Activated CD4-positive, alpha-beta T cell treated with anti-CD3 and anti-CD28 coated beads, Interleukin-2, amount 10 ng/mL, durations not matched to agents 7 days and 5 days (primary cell): ENCODE measurements around the gene MYL2. TPM values are rescaled to one million over a fixed set of nuclear protein-coding genes. Genes with fewer than 3 reads are reported as not detected.

Experiments used
- CTCF ChIA-PET: fragments of 350-600 bp; sonication (Branson Sonifier 250); formaldehyde crosslinking; loops from one replicate; lab custom pipeline; 2021; ENCODE audit warnings: antibody characterized with exemption; lab: Charles Lee
- POLR2A ChIA-PET: fragments of 350-600 bp; sonication (Branson Sonifier 250); formaldehyde crosslinking; loops from one replicate; lab custom pipeline; 2021; ENCODE audit warnings: antibody characterized with exemption; lab: Charles Lee
- DNase-seq: peaks from one replicate; pipeline ENCODE4 v3.0.0-alpha.2; 2020
- H3K27ac Mint-ChIP-seq: one replicate; pipeline ENCODE4 v1.8.0; 2021; ENCODE audit warnings: mild to moderate bottlenecking, moderate library complexity, mixed read lengths
- H3K27me3 Mint-ChIP-seq: one replicate; pipeline ENCODE4 v1.8.0; 2021; ENCODE audit warnings: mixed read lengths
- H3K36me3 Mint-ChIP-seq: one replicate; pipeline ENCODE4 v1.8.0; 2021; ENCODE audit warnings: low read depth, mixed read lengths
- H3K4me1 Mint-ChIP-seq: one replicate; pipeline ENCODE4 v1.8.0; 2021; ENCODE audit warnings: mixed read lengths
- H3K4me3 Mint-ChIP-seq: one replicate; pipeline ENCODE4 v1.8.0; 2021; ENCODE audit warnings: mild to moderate bottlenecking, moderate library complexity, mixed read lengths
- H3K9me3 Mint-ChIP-seq: one replicate; pipeline ENCODE4 v1.8.0; 2021; ENCODE audit warnings: mixed read lengths
- total RNA-seq, 2 experiments: library from RNA; stranded (reverse); gene quantifications; one replicate each; pipeline ENCODE4 v1.2.3, GENCODE V29; 2021

The MYL2 gene
- total RNA-seq, 2 experiments from 2014 or later, result not detected

DNA sequence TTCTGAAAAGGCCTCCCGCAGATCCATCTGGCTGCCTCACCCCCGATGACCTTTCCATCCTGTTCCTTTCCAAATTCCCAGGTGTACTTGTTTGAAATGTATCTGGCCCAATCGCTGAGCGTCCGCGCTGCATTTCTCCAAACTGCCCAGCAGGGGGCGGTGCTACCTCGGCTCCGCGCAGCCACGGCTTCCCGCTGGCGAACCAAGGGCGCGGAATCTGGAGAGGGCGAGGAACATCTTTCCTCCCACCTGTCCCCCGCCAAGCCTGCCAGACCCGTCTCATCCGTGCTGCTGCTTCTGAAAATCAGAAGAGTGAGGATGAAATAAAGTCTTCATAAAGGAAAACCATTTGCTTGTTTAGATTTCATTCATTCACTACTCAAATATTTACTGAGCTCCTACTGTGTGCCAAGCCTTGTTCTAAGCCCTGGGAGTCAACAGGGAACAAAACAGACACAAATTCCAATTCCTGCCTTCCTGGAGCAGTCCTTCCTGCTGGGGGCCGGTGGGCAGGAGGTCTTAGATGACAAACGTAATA lies 16.8 kb upstream of the MYL2 start:
- Mint-ChIP-seq H3K4me3 (no peak overlapping the region), H3K9me3 (no peaks in the 10 kb centered on the region), H3K4me1 (peaks cover 6% of the 10 kb centered on the region), H3K36me3 (no peaks in the 10 kb centered on the region), H3K27ac (no peak overlapping the region), H3K27me3 (peaks cover 11% of the 10 kb centered on the region)
- ChIA-PET CTCF (interaction anchor here (0.6 kb wide), 2 partner anchors 77 to 92 kb away, joined by 3 read pairs; no protein-coding TSS in a partner anchor), POLR2A (no interaction called here)
- peak; percentile 55 for DNase-seq

DNA sequence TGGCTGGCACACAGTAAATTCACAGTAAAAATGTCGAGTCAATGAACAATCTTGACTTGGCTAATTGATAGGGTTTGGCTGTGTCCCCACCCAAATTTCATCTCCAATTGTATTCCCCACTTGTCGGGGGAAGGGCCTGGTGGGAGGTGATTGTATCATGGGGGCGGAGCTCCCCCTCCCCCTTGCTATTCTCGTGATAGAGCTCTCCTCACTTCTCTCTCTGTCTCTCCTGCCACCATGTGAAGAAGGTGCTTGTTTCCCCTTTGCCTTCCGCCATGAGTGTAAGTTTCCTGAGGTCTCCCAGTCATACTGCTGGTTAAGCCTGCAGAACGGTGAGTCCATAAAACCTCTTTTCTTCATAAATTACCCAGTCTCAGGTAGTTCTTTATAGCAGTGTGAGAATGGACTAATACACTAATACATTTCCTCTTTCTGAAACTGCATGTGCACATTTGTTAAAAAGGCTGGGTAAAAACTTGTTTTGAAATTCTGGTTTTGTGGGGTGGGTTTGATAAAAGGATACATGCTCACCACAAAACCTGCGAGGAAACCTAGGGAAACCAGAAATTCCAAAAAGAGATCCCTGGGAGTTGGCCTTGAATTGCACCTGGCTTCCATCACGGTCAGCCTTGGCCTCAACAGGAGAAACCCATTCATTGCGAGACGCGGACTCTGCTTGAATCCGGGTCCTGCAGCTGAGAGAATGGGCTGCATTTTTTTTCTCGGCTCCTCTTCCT lies 16.2 kb upstream of the MYL2 start:
- no peak for DNase-seq
- H3K4me1 Mint-ChIP-seq, result peaks cover 6% of the 10 kb centered on the region
- no peaks in the 10 kb centered on the region for H3K9me3 Mint-ChIP-seq
- POLR2A ChIA-PET, result no interaction called here
- CTCF ChIA-PET, result no interaction called here
- H3K27me3 Mint-ChIP-seq, result peaks cover 11% of the 10 kb centered on the region
- H3K27ac Mint-ChIP-seq, result no peak overlapping the region
- no peaks in the 10 kb centered on the region for H3K36me3 Mint-ChIP-seq
- no peak overlapping the region for H3K4me3 Mint-ChIP-seq

DNA sequence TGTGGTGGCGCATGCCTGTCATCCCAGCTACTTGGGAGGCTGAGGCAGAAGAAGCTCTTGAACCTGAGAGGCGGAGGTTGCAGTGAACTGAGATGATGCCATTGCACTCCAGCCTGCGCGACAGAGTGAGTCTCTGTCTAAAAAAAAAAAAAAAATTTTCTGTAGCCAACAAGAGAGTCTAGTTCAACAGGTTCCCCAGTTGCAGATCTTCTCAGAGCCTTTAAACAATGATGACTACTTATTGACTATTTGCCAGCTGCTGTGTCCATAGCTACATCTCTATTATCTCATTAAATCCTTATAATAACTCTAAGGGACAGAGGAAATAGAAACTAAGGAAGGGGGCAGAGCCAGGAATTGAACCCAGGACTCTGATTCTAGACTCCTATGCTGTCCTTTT lies 15.2 kb upstream of the MYL2 start:
- ChIA-PET POLR2A (no interaction called here), CTCF (interaction anchor here (0.7 kb wide), 2 partner anchors 159 to 346 kb away, joined by 4 read pairs; no protein-coding TSS in a partner anchor)
- no peak overlapping the region for H3K27ac Mint-ChIP-seq
- no peaks in the 10 kb centered on the region for H3K36me3 Mint-ChIP-seq
- H3K4me1 Mint-ChIP-seq, result peaks cover 6% of the 10 kb centered on the region
- H3K9me3 Mint-ChIP-seq, result no peaks in the 10 kb centered on the region
- no peak overlapping the region for H3K4me3 Mint-ChIP-seq
- no peak for DNase-seq
- H3K27me3 Mint-ChIP-seq, result peaks cover 11% of the 10 kb centered on the region

DNA sequence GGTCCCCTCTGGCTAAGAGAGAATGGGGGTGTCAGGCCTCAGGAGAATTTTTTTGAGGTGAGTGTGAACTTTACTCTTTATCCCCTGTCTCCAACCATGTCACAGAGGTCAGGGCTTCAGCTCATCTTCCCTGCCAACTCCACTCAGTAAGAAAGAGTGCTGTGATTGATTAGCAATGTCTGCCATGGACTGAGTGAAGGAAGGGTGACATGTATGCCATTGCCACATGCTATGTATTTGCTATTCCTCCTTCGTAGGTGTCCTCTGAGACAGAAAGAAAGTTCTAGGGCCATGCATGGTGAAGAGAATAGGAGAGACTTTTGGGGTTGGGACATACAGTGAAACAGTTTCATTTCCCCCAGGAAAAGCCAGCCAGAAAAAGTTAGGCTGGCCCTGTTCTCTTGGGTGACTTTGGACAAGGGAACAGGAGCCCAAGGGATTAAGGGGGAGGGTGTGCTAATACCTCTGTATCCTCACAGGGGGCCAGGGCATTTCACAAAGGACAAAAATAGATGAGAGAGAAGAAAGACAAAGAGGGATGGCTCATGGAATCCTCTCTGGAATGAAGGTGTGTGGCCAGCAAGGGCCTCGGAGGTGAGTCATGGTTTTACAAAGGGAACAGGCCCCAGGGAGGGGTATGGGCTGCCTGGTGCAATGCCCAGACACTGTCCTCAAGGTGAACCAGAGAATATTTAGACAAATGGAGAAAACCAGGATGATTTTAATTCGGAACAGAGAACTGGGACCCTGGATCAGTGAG lies 13.9 kb upstream of the MYL2 start:
- ChIA-PET CTCF (no interaction called here), POLR2A (no interaction called here)
- Mint-ChIP-seq H3K27ac (no peak overlapping the region), H3K4me3 (no peak overlapping the region), H3K4me1 (peaks cover 6% of the 10 kb centered on the region), H3K36me3 (no peaks in the 10 kb centered on the region), H3K9me3 (no peaks in the 10 kb centered on the region), H3K27me3 (peaks cover 11% of the 10 kb centered on the region)
- no peak for DNase-seq

DNA sequence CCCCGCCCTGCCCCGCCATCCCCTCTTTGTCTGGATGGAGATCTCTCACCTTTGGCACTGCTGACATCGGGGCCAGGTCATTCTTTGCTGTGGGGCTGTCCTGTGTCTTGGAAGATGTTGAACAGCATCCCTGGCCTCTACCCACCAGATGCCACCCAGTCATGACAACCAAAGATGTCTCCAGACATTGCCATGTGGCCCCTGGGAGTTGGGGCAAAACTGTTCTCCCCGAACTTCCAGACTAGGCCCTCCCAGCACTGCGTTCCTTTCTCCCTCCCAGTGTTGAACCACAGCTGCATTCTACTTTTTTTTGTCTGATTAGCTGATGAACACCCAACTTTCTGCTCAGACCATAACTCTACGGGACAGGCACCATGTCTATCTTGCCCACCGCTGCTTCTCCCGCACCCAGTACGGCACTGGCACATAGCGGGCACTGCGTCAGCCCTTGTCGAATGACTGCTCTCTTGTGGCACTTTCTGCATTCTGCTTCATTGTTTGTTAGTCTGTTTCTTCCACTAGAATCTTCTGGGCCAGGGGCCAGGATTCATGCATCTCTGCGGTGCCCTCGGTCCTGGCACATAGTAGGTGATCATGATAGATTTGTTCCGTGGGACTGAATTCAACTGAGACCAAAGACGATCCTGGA lies 13.1 kb upstream of the MYL2 start:
- Mint-ChIP-seq H3K4me3 (no peak overlapping the region), H3K4me1 (peaks cover 6% of the 10 kb centered on the region), H3K27me3 (peaks cover 11% of the 10 kb centered on the region), H3K27ac (no peak overlapping the region), H3K36me3 (no peaks in the 10 kb centered on the region), H3K9me3 (no peaks in the 10 kb centered on the region)
- POLR2A ChIA-PET, result no interaction called here
- CTCF ChIA-PET, result no interaction called here
- no peak for DNase-seq

DNA sequence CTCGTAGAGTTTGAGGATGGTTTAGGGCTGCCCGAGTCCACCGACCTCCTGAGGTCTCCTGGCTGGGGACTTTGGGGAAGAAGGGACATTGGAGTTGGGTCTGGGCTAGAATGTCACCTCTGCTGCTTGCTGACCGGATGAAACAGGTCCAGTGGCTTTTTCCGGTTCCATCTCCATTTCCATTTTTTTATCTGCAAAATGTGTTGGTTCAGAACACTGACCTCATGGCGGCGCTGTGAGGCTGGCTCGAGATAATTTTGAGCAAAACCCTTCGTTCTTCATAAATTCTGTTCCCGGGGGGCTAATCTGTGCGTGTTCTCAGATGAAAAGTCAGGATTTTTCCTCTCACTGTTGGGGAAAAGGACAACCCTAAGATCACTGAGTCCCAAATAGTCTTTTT lies 11.7 kb upstream of the MYL2 start:
- Mint-ChIP-seq H3K36me3 (no peaks in the 10 kb centered on the region), H3K27ac (no peak overlapping the region), H3K4me3 (no peak overlapping the region), H3K9me3 (no peaks in the 10 kb centered on the region), H3K27me3 (peaks cover 6% of the 10 kb centered on the region), H3K4me1 (peaks cover 2% of the 10 kb centered on the region)
- no peak for DNase-seq
- ChIA-PET POLR2A (no interaction called here), CTCF (no interaction called here)

DNA sequence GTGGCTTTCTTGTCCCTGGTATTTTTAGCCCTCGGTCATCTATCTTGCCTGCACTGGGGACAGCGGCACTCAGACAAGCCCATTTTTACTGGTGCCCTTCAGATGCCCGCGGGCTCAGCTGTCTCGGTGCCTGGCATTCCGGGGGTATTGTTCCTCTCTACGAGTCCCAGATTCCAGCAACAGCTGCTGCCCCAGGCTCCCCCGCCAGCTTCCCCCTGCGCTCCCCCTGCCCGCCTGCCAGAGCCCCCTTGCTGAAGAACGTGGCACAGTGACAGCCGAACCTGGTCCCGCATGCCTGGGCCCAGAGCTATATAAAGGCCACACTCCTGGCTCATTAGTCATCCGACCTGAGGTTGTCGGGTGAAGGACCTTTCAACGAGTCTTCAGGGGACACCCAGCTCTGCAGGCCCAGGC lies 10.9 kb upstream of the MYL2 start:
- POLR2A ChIA-PET, result no interaction called here
- no peaks in the 10 kb centered on the region for H3K9me3 Mint-ChIP-seq
- no peak for DNase-seq
- no peak overlapping the region for H3K4me3 Mint-ChIP-seq
- H3K4me1 Mint-ChIP-seq, result no peaks in the 10 kb centered on the region
- peaks cover 3% of the 10 kb centered on the region for H3K27me3 Mint-ChIP-seq
- H3K36me3 Mint-ChIP-seq, result no peaks in the 10 kb centered on the region
- H3K27ac Mint-ChIP-seq, result no peak overlapping the region
- CTCF ChIA-PET, result no interaction called here

DNA sequence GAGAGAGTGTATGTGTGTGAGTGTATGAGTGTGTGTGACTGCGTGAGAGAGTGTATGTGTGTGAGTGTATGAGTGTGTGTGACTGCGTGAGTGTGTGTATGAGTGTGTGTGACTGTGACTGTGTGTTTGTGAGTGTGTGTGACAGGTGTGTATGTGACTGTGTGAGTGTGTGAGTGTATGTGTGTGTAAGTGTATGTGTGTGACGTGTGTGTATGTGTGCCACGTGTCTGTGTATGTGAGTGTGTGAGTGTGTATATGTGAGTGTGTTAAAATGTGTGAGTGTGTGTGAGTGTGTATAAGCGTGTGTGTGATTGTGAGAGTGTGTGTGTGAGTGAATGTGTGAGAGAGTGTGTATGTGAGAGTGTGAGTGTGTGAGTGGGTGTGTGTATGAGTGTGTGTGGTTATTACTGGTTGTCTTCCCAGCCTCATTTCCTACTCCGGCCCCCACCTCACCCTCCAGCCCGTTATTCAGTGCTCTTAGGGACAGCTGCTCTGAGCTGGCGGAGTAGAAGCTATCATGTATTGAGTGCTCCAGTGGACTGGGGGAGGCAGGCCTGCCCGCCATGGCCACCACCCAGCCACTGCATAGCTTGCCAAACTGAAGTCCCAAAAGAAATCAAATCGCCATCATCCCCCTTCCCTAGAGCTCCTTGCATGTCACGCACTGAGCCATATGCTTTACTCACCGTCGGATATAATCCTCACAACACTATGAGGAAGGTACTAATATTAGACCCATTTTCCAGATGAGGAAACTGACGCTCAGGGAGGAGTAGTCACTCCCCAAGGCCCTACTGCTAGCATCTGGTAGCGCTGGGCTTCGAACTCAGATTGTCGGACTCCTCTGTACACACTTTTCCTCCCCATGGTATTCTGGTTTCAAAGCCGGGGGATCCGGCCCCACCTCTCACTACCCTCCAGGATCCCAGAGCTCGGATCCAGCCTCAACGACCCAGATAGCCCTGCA lies 10.3 kb upstream of the MYL2 start:
- ChIA-PET POLR2A (no interaction called here), CTCF (no interaction called here)
- Mint-ChIP-seq H3K4me1 (no peaks in the 10 kb centered on the region), H3K9me3 (no peaks in the 10 kb centered on the region), H3K4me3 (no peak overlapping the region), H3K27me3 (peaks cover 9% of the 10 kb centered on the region), H3K27ac (no peak overlapping the region), H3K36me3 (no peaks in the 10 kb centered on the region)
- no peak for DNase-seq

DNA sequence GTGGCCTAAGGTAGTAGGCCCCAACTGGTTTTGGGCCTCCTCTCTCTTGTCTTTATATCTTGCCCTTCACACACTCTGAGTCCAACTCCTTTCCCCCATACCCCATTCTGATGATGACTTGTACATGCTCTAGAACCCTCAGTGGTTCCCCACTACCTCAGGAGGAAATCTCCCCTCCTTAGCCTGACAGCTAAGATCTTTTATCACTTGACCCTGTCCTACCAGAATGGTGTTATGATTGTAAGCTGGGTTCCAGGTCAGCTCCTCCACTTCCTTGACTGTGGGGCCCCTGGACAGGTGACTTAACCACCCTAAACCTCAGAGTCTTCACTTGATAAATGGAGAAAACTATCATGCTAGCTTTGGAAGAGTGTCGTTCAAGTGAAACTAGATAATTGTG lies 9.4 kb upstream of the MYL2 start:
- H3K27ac Mint-ChIP-seq, result no peak overlapping the region
- ChIA-PET CTCF (no interaction called here), POLR2A (no interaction called here)
- H3K4me3 Mint-ChIP-seq, result no peak overlapping the region
- peaks cover 7% of the 10 kb centered on the region for H3K27me3 Mint-ChIP-seq
- H3K36me3 Mint-ChIP-seq, result no peaks in the 10 kb centered on the region
- DNase-seq, result no peak
- H3K9me3 Mint-ChIP-seq, result no peaks in the 10 kb centered on the region
- no peaks in the 10 kb centered on the region for H3K4me1 Mint-ChIP-seq

DNA sequence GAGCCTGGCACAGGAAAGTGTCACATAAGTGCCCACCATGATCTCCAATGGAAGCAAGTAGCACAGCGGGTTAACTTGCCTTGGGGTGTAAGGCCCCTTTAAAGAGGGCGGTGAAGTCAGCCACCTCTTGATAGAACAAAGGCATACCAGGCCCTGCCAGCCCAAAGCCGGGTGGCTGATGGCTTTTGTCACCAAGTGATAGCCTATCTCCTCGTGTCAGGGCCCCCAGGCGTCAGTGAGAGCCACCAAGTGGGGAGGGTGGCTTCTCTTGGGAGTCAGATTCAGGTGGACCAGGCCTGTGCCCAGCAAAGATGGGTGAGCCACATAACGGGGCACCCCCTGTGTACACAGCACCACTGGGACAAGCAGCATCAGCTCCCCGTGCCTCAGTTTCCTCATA lies 8.3 kb upstream of the MYL2 start:
- CTCF ChIA-PET, result no interaction called here
- H3K4me1 Mint-ChIP-seq, result no peaks in the 10 kb centered on the region
- no peak overlapping the region for H3K27ac Mint-ChIP-seq
- no peaks in the 10 kb centered on the region for H3K9me3 Mint-ChIP-seq
- peaks cover 7% of the 10 kb centered on the region for H3K27me3 Mint-ChIP-seq
- DNase-seq, result no peak
- POLR2A ChIA-PET, result no interaction called here
- no peaks in the 10 kb centered on the region for H3K36me3 Mint-ChIP-seq
- H3K4me3 Mint-ChIP-seq, result no peak overlapping the region

DNA sequence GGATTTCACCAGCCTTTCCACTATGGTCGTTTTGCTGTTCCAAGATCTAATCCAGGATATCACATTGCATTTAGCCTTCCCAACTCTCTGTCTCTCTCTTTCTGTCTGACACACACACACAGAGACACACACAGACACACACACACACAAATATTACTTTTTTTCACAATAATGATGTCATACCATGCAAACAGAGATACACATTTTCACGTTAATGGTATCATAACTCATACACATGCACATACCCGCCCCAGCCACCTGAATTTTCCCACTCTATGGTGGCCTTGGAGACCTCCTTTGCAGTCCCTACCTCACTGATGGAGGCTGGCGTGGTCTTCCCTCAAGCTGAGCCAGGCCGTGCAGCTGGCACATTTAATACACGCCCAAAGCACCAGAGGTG lies 7.2 kb upstream of the MYL2 start:
- Mint-ChIP-seq H3K27me3 (peaks cover 7% of the 10 kb centered on the region), H3K4me3 (no peak overlapping the region), H3K9me3 (no peaks in the 10 kb centered on the region), H3K4me1 (no peaks in the 10 kb centered on the region), H3K27ac (no peak overlapping the region), H3K36me3 (no peaks in the 10 kb centered on the region)
- POLR2A ChIA-PET, result no interaction called here
- no peak for DNase-seq
- CTCF ChIA-PET, result no interaction called here

DNA sequence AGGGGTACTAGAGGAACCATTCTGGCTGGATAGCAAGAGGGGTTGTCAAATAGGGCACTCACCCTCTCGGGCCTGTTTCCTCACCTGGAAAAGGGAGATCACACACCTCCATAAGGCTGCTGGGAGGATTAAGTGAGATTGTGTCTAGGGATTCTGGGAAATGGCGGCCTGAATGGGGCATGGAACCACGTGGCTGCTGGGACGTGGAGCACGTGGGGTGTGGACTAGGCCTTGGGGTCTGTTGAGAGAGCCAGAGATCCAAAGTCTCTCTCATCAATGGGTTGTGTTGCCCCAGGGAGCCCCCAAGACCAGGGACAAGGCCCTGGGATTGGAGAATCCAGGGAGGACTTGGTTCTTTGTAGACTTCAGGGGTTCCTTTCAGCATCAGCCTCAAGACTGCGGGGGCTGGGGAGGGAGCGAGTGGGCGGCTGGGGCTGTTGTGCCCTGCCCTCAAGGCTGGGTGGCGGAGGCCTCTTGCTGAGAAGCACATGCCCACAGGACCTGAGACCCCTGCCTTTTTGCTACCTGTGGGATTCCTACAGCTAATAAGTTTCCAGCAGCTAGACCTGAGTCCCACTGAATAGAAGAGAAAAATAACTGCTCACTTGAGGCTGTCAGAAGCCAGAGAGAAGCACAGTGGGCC lies 3.4 kb upstream of the MYL2 start:
- H3K27ac Mint-ChIP-seq, result no peak overlapping the region
- peaks cover 7% of the 10 kb centered on the region for H3K27me3 Mint-ChIP-seq
- no peak for DNase-seq
- POLR2A ChIA-PET, result no interaction called here
- no peaks in the 10 kb centered on the region for H3K9me3 Mint-ChIP-seq
- no peaks in the 10 kb centered on the region for H3K36me3 Mint-ChIP-seq
- no peak overlapping the region for H3K4me3 Mint-ChIP-seq
- no peaks in the 10 kb centered on the region for H3K4me1 Mint-ChIP-seq
- CTCF ChIA-PET, result interaction anchor here (1.2 kb wide), 1 partner anchor 267 kb away, joined by 3 read pairs; no protein-coding TSS in a partner anchor
